ENCODE measurements around the gene IRS2. TPM values are rescaled to one million over a fixed set of nuclear protein-coding genes. Genes with fewer than 3 reads are reported as not detected.

IRS2 gene
- total RNA-seq, 2 experiments from 2014 or later, result 2.3 to 2.5 TPM

DNA sequence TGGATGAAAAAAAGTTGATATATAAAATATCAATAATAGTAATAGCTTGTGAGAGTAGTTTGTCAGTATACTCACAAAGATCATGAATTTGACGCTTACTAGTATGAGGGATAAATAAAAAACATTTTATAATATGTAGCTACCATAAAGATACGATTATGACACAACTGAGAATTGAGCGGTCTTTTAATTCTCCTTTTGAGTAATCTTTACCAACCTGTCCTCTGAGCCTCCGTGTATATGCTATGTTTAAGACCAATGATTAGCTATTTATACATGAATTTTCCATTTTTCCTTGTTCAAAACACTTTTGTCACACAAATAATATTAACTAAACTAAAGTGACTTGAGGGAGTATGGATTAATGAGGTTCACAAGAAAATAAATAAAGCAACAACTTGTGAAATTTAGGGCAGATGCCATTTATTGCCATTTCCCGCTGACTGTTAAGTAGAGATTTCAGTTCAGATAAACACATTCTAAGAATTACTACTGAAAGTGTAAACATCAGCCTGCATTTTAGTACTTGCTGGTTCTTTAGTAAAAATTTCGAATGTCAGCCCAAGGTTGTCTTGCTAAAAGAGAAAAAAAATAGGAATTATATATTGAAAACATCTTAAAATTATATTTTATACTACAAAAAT, 6.2 kb upstream of the IRS2 start:
- Mint-ChIP-seq H3K4me1 (ENCODE audit: low read depth) (peaks cover 21% of the 10 kb centered on the region), H3K4me3 (no peak overlapping the region), H3K9me3 (no peaks in the 10 kb centered on the region), H3K27ac (no peak overlapping the region), H3K27me3 (peaks cover 31% of the 10 kb centered on the region), H3K36me3 (no peaks in the 10 kb centered on the region)
- DNase-seq, result no peak
- intact Hi-C loops (cut with micrococcal nuclease), result no loop called here
- CTCF ChIA-PET, result no interaction called here
- POLR2A ChIA-PET, result no interaction called here

- Mint-ChIP-seq H3K27me3 (peaks cover 19% of the 10 kb centered on the region), H3K9me3 (no peaks in the 10 kb centered on the region), H3K4me3 (no peak overlapping the region), H3K4me1 (ENCODE audit: low read depth) (peaks cover 21% of the 10 kb centered on the region), H3K27ac (no peak overlapping the region), H3K36me3 (no peaks in the 10 kb centered on the region)
- peak; percentile 40 for DNase-seq
- CTCF ChIA-PET, result interaction anchor here (0.7 kb wide), 1 partner anchor 12 kb away, joined by 4 read pairs; no protein-coding TSS in a partner anchor
- POLR2A ChIA-PET, result no interaction called here
- intact Hi-C loops (cut with micrococcal nuclease), result loop anchor here (1.0 to 2.0 kb wide), 3 partner anchors 181 to 830 kb away; no protein-coding TSS in a partner anchor
These were observed 4.7 kb upstream of the IRS2 start for GRCh38 chr13:109790942-109791605.

GRCh38 chr13:109790086-109790485, 3.7 kb upstream of the IRS2 start:
- DNase-seq, result no peak
- Mint-ChIP-seq H3K27ac (no peak overlapping the region), H3K4me3 (no peak overlapping the region), H3K36me3 (no peaks in the 10 kb centered on the region), H3K9me3 (no peaks in the 10 kb centered on the region), H3K27me3 (peaks cover 15% of the 10 kb centered on the region), H3K4me1 (ENCODE audit: low read depth) (peaks cover 19% of the 10 kb centered on the region)
- intact Hi-C loops (cut with micrococcal nuclease), result loop anchor here (2.0 kb wide), 1 partner anchor 645 kb away; no protein-coding TSS in a partner anchor
- CTCF ChIA-PET, result interaction anchor here (1.5 kb wide), 1 partner anchor 10 kb away, joined by 4 read pairs; no protein-coding TSS in a partner anchor
- POLR2A ChIA-PET, result no interaction called here

DNA sequence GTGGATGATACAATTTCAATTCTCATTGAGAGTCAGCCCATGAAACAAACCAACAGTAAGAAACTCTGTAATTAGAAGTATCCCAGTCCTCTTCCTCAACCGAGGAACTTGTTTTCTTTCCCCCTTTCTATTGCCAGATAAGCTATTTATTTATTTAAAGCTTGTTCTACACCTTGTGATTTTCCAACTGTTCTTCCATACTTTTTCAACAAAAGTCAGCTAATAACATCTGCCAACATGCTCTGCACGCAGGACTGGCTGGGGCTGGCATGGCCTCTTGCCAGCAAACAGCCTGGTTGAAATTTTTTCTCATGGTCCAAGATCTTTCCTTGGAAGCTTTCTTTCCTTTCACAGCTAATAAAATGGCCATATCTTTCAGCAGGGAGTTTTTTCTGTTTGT, 2.9 kb upstream of the IRS2 start:
- ChIA-PET CTCF (interaction anchor here (1.5 kb wide), 1 partner anchor 9 kb away, joined by 4 read pairs; no protein-coding TSS in a partner anchor), POLR2A (no interaction called here)
- H3K4me1 Mint-ChIP-seq (ENCODE audit: low read depth), result peaks cover 16% of the 10 kb centered on the region
- H3K36me3 Mint-ChIP-seq, result no peaks in the 10 kb centered on the region
- H3K9me3 Mint-ChIP-seq, result no peaks in the 10 kb centered on the region
- DNase-seq, result no peak
- H3K4me3 Mint-ChIP-seq, result no peak overlapping the region
- no peak overlapping the region for H3K27ac Mint-ChIP-seq
- H3K27me3 Mint-ChIP-seq, result peaks cover 15% of the 10 kb centered on the region
- intact Hi-C loops (cut with micrococcal nuclease), result loop anchor here (5.0 kb wide), 6 partner anchors 217 to 1572 kb away; partner anchors contain the start of genes ABHD13, LIG4 and NAXD

DNA sequence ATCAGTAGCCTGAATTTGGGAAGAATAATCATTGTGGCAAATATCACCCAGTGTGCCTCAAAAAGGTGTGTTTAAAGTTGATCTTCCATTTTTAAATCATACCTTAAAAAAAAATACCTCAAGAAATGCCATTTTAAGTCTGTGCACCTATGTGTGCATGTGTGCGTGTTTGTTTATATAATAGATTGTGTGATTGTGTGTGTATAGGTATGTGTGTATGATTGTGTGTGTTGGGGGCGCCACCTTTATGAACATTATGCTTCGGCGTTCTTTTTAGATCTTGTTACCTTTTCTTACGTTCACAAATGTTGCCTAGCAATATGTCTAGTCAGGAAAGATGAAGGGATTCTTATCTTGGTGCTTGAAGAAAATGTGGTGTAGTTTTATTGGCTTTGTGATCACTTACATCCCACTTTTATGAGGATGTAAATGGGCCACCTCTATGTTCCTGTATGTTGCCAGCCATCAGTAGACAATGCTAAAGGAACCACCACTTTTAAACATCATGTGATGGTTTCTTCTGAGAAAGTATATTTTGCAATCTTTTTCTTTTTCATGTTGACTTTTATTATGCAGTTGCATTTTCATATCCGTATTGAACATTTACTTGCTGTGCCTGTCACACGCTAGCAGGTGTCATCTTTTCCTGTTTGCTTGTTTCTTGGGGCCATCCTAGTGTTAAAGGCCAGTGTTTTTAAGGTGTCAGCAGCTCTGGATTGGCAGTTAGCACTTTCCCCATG, 2.2 kb upstream of the IRS2 start:
- DNase-seq, result no peak
- ChIA-PET CTCF (interaction anchor here (1.5 kb wide), 1 partner anchor 8 kb away, joined by 4 read pairs; no protein-coding TSS in a partner anchor), POLR2A (no interaction called here)
- no peaks in the 10 kb centered on the region for H3K9me3 Mint-ChIP-seq
- peaks cover 11% of the 10 kb centered on the region for H3K27me3 Mint-ChIP-seq
- intact Hi-C loops (cut with micrococcal nuclease), result loop anchor here (1.0 to 5.0 kb wide), 7 partner anchors 216 to 1571 kb away; partner anchors contain the start of genes ABHD13, LIG4 and NAXD
- H3K36me3 Mint-ChIP-seq, result no peaks in the 10 kb centered on the region
- peak overlapping the region; percentile 28 for H3K4me3 Mint-ChIP-seq
- peaks cover 16% of the 10 kb centered on the region for H3K4me1 Mint-ChIP-seq (ENCODE audit: low read depth)
- H3K27ac Mint-ChIP-seq, result peak overlapping the region; percentile 24

DNA sequence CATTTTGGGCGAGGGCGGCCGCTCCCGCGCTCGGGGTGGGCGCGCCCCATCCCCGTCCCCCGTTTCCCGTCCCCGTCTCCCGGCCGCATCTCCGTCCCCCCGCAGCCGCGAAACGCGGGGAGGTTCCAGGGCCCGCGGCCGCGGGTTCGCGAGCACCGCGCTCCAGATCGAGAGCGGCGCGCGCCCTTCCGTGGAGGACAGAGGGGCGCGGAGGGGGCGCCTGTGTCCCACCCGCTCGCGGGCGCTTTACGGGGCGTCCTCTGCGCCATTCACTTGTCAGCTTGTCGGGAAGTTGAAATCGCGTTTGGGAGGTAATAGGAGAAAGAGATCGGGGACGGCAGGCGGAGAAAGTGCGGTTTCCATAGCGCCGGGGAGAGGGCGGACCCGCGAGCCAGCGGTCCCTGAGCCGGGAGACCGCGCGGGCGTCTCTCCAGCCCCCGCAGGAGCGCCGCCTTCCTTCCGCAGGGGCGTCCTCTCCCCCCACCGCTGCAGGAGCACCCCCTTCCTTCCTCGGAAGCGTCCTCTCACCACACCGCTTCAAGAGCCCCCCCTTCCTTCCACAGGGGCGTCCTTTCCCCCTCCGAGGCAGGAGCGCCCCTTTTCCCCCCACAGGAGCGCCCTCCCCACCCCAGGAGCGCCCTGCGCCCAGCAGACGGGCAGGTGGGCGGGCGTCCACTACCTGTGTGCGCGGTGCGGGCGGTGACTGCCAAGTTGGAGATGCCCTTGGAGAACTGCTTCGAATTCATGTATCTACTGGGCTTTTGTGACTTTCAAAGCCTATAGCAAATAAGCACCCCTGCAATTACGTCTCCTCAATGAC, 962 bp upstream of the IRS2 start:
- DNase-seq, result peak; percentile 45
- Mint-ChIP-seq H3K9me3 (no peaks in the 10 kb centered on the region), H3K4me3 (peak overlapping the region; percentile 75), H3K4me1 (ENCODE audit: low read depth) (peaks cover 16% of the 10 kb centered on the region), H3K36me3 (peaks cover 2% of the 10 kb centered on the region), H3K27me3 (peaks cover 7% of the 10 kb centered on the region), H3K27ac (peak overlapping the region; percentile 51)
- POLR2A ChIA-PET, result no interaction called here
- CTCF ChIA-PET, result no interaction called here
- intact Hi-C loops (cut with micrococcal nuclease), result loop anchor here (2.0 to 5.0 kb wide), 7 partner anchors 215 to 1570 kb away; partner anchors contain the start of genes ABHD13, LIG4 and NAXD

DNA sequence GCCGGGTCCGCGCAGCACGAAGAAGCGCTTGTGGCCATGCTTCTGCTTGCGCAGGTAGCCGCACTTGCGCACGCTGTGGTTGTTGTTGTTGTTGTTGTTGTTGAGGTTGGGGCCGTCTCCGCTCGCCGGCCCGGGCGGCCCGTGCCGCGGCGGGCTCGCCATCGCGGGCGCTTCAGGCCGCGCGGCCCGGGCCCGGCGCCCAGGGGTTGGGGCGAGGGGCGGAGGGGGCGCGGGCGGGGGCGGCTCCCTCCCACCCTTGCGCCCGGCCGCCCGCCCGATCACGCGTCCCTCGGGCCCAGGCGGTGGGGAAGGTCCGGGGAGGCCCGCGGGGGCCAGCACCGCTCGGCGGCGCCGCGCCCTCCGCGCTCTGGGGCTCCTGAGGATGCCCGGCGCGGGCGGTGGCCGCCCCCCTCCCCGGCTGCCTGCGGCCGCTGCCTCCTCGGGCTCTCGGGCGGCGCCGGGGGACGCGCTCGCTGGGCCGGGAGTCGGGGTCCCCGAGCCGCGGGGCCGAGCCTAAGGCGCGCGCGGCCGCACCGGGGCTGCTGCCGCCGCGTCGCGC, 412 bp downstream of the IRS2 start:
- intact Hi-C loops (cut with micrococcal nuclease), result loop anchor here (2.0 to 5.0 kb wide), 7 partner anchors 214 to 1569 kb away; partner anchors contain the start of genes ABHD13, LIG4 and NAXD
- ChIA-PET CTCF (interaction anchor here (0.9 to 1.3 kb wide), 3 partner anchors 16 to 825 kb away, joined by 5 to 6 read pairs (median 6); no protein-coding TSS in a partner anchor), POLR2A (interaction anchor here (1.1 kb wide), 1 partner anchor 176 kb away, joined by 4 read pairs; no protein-coding TSS in a partner anchor)
- Mint-ChIP-seq H3K4me1 (ENCODE audit: low read depth) (peaks cover 20% of the 10 kb centered on the region), H3K4me3 (peak overlapping the region; percentile 55), H3K9me3 (no peaks in the 10 kb centered on the region), H3K27ac (no peak overlapping the region), H3K36me3 (peaks cover 8% of the 10 kb centered on the region), H3K27me3 (peaks cover 4% of the 10 kb centered on the region)
- DNase-seq, result no peak

DNA sequence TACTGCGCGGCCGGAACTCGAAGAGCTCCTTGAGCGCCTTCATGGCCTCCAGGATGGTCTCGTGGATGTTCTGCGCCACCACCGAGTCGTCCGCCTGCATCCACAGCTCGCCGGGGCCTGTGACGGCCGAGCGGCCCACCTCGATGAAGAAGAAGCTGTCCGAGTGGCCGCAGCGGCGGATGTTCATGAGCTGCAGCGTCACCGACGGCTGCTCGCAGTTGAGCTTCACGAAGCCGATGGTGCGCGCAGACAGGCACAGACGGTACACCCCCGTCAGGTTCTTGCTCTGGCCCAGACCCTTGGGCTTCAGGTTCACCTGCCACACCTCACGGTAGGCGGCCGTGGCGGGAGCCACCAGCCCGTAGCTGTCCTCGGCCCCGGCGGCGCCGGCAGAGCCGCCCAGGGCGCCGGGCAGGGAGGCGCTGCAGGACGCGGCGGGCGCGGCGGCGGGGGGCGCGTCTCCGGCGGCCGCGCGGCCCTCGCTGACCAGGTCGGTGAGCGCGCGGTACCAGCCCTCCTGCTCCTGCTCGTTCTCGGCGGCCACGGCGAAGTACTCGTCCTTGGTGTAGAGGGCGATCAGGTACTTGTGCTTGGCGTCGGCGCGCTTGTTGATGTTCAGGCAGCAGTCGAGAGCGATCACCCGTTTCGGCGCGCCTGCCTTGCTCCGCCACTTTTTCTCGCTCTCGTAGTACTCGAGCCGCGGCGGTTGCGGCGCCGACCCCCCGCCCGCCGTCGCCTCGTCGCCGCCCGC, 1.1 kb downstream of the IRS2 start:
- intact Hi-C loops (cut with micrococcal nuclease), result loop anchor here (5.0 kb wide), 6 partner anchors 213 to 1568 kb away; partner anchors contain the start of genes ABHD13, LIG4 and NAXD
- H3K36me3 Mint-ChIP-seq, result peaks cover 8% of the 10 kb centered on the region
- DNase-seq, result peak; percentile 58
- peaks cover 24% of the 10 kb centered on the region for H3K4me1 Mint-ChIP-seq (ENCODE audit: low read depth)
- ChIA-PET CTCF (interaction anchor here (0.6 to 1.3 kb wide), 10 partner anchors 9 to 824 kb away, joined by 3 to 6 read pairs (median 4); no protein-coding TSS in a partner anchor), POLR2A (interaction anchor here (1.1 kb wide), 1 partner anchor 175 kb away, joined by 4 read pairs; no protein-coding TSS in a partner anchor)
- no peak overlapping the region for H3K27ac Mint-ChIP-seq
- no peaks in the 10 kb centered on the region for H3K9me3 Mint-ChIP-seq
- peak overlapping the region; percentile 55 for H3K4me3 Mint-ChIP-seq
- H3K27me3 Mint-ChIP-seq, result peaks cover 2% of the 10 kb centered on the region

DNA sequence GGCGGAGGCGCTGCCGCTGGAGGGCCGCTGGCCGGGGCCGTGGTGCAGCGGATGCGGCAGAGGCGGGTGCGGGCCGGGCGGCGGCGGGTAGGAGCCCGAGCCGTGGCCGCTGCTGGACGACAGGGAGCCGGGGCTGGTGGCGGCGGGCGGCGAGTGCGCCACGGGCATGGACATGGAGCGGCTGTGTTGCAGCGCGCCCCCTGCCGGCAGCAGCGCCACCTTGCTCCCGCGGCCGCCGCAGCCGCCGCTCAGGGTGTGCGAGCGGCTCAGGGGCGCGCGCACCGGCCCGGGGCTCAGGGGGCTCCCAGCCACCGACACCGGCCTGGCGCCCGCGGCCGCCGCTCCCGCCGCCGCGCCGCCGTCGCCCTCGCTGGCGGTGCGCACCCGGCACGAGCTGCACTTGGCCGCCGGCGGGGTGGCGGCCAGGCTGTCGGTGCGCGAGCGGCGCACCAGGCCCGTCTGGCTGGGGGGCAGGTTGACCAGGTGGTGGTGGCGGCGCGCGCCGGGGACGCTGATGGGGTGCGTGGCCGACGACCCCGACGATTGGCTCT, 1.7 kb downstream of the IRS2 start:
- DNase-seq, result peak; percentile 74
- Mint-ChIP-seq H3K27ac (no peak overlapping the region), H3K9me3 (no peaks in the 10 kb centered on the region), H3K4me1 (ENCODE audit: low read depth) (peaks cover 30% of the 10 kb centered on the region), H3K36me3 (peaks cover 8% of the 10 kb centered on the region), H3K27me3 (peaks cover 2% of the 10 kb centered on the region), H3K4me3 (peak overlapping the region; percentile 53)
- POLR2A ChIA-PET, result interaction anchor here (1.1 kb wide), 1 partner anchor 174 kb away, joined by 4 read pairs; no protein-coding TSS in a partner anchor
- intact Hi-C loops (cut with micrococcal nuclease), result loop anchor here (5.0 kb wide), 6 partner anchors 212 to 1567 kb away; partner anchors contain the start of genes ABHD13, LIG4 and NAXD
- CTCF ChIA-PET, result interaction anchor here (0.6 to 1.3 kb wide), 10 partner anchors 9 to 823 kb away, joined by 3 to 6 read pairs (median 4); no protein-coding TSS in a partner anchor

Data from activated CD4-positive, alpha-beta memory T cell treated with anti-CD3 and anti-CD28 coated beads for 36 hours (primary cell).